Measurements from ENCODE around the gene KLHL30. TPM values are rescaled to one million over a fixed set of nuclear protein-coding genes. Genes with fewer than 3 reads are reported as not detected.

The KLHL30 gene
- total and polyA plus RNA-seq, 2 experiments from 2014 or later = 0.07 TPM; not detected in 1

DNA sequence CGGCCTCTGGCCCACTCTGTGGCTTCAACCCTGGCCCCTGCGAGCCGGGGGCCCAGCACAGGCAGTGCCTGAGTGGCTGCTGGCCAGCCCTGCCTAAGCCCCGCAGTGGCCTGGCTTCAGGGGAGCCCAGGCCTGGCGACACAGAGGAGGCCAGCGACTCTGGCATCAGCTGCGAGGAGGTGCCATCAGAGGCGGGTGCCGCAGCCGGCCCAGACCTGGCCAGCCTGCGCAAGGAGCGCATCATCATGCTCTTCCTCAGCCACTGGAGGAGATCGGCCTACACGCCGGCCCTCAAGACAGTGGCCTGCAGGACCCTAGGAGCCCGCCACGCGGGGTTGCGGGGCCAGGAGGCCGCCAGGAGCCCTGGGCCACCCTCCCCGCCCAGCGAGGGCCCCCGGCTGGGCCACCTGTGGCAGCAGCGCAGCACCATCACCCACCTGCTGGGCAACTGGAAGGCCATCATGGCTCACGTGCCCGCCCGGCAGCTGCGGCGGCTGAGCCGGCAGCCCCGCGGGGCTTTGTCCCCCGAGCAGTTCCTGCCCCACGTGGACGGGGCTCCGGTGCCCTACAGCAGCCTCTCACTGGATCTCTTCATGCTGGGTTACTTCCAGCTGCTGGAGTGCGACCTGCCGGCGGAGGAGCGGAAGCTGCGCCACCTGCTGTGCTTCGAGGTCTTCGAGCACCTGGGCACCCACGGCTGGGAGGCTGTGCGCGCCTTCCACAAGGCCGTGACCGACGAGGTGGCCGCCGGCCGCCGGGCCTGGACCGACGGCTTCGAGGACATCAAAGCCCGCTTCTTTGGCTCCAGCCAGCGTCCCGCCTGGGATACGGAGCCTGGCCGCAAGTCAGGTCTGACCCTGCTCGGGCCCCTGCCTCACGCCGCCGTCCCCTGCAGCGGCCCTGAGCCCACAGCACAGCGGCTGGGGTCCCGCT is 7.5 kb upstream of the KLHL30 start (continued):
- TF ChIP-seq, protein P1, sequence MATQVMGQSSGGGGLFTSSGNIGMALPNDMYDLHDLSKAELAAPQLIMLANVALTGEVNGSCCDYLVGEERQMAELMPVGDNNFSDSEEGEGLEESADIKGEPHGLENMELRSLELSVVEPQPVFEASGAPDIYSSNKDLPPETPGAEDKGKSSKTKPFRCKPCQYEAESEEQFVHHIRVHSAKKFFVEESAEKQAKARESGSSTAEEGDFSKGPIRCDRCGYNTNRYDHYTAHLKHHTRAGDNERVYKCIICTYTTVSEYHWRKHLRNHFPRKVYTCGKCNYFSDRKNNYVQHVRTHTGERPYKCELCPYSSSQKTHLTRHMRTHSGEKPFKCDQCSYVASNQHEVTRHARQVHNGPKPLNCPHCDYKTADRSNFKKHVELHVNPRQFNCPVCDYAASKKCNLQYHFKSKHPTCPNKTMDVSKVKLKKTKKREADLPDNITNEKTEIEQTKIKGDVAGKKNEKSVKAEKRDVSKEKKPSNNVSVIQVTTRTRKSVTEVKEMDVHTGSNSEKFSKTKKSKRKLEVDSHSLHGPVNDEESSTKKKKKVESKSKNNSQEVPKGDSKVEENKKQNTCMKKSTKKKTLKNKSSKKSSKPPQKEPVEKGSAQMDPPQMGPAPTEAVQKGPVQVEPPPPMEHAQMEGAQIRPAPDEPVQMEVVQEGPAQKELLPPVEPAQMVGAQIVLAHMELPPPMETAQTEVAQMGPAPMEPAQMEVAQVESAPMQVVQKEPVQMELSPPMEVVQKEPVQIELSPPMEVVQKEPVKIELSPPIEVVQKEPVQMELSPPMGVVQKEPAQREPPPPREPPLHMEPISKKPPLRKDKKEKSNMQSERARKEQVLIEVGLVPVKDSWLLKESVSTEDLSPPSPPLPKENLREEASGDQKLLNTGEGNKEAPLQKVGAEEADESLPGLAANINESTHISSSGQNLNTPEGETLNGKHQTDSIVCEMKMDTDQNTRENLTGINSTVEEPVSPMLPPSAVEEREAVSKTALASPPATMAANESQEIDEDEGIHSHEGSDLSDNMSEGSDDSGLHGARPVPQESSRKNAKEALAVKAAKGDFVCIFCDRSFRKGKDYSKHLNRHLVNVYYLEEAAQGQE (IDR thresholded peaks at IDR 0.05; ENCODE audit: unreplicated experiment) = no peak
- TF ChIP-seq STAT1 (IDR thresholded peaks at IDR 0.05; ENCODE audit: unreplicated experiment) (no peak), CREB1 (CRISPR knock-in tag; IDR thresholded peaks at IDR 0.05; ENCODE audit: low read depth) (no peak)

DNA sequence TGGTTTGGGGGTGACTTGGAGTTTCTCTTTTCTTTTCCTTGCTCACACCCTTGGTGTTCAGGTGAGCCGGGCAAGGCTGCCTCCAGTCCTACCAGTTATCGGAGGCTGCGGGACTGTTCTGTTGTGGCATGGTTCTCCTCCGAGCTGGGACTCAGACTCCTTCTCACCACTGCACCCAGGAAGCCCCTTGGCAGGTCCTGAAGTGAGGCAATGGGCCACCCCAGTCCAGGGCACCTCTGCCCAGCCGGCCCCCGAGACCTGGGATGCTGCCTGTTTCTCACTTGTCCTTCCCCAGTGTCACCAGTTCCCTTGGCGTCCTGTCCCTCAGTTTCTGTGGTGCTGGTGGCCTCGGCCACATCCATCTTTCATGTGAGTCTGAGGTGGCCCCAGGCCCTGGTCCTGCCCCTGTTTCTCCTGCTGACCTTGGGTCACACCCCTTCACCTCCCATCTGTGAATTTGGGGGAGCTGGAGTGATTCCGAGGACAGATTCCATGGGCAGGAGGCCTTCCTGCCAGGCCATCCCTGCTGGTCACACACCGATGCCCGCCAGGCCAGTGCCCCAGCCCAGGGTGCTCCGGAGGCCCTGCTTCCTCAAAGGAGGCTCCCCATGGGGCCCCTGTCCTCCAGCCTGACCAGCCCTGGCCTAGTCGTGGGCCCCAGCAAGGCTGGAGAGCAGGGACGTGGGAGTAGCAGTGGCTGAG is 6.6 kb upstream of the KLHL30 start:
- peaks cover 5% of the 10 kb centered on the region; the same call in 1 of the 3 replicates for H3K4me1 Mint-ChIP-seq
- Histone ChIP-seq H3F3A (replicated peaks; ENCODE audit: low read depth) (no peaks in the 10 kb centered on the region; the same call in 1 of the 2 replicates), H3K4me3 (no peak overlapping the region), H4K20me1 (replicated peaks; ENCODE audit: insufficient read depth) (no peaks in the 10 kb centered on the region), H3K27me3 (ENCODE audit: insufficient read depth) (no peaks in the 10 kb centered on the region), H3K4me2 (no peak overlapping the region), H3K9me2 (ENCODE audit: insufficient read depth) (no peaks in the 10 kb centered on the region), H2AFZ (no peak overlapping the region), H3K27ac (ENCODE audit: low read depth) (no peak overlapping the region), H3K36me3 (ENCODE audit: insufficient read depth) (no peaks in the 10 kb centered on the region), H3K4me1 (ENCODE audit: insufficient read depth) (no peaks in the 10 kb centered on the region), H3K79me2 (replicated peaks; ENCODE audit: insufficient read depth) (no peaks in the 10 kb centered on the region)
- H3K27me3 Mint-ChIP-seq (ENCODE audit: insufficient read depth, low read depth, poor library complexity) = peaks cover 8% of the 10 kb centered on the region
- DNase-seq (ENCODE audit: low spot score) (no peak), ATAC-seq (no peak)
- H3K36me3 Mint-ChIP-seq (ENCODE audit: low read depth) = no peaks in the 10 kb centered on the region
- no peak for TF ChIP-seq EZH2 (IDR thresholded peaks at IDR 0.05; ENCODE audit: low read depth, unreplicated experiment)
- no peak for TF ChIP-seq ZNF114 (CRISPR knock-in tag; IDR thresholded peaks at IDR 0.05)
- TF ChIP-seq JUNB (IDR thresholded peaks at IDR 0.05; ENCODE audit: unreplicated experiment) = no peak
- no peak overlapping the region for H3K4me3 Mint-ChIP-seq
- no peaks in the 10 kb centered on the region for H3K9me3 Mint-ChIP-seq
- no peak overlapping the region for H3K27ac Mint-ChIP-seq
